GM10847 (cell line): ENCODE results near the gene PTGS2.

Experiments
- POLR2A ChIP-seq: IDR thresholded peaks from 2 replicates; pipeline ENCODE4 v1.6.1; 2011; ENCODE audit not compliant: insufficient read length; ENCODE audit errors: extremely low read depth

Gene PTGS2

GRCh38 chr1:186679924-186680244 lies 339 bp downstream of the PTGS2 start:
- no peak for TF ChIP-seq POLR2A

- no peak for TF ChIP-seq POLR2A
These were observed 2.1 kb downstream of the PTGS2 start for GRCh38 chr1:186678155-186678554.

- no peak for TF ChIP-seq POLR2A
These were observed 7.6 kb downstream of the PTGS2 start for GRCh38 chr1:186672596-186672995.

- TF ChIP-seq POLR2A, result no peak
These were observed 8.1 kb downstream of the PTGS2 start for GRCh38 chr1:186672131-186672530.

GRCh38 chr1:186671136-186671825 lies 8.9 kb downstream of the PTGS2 start:
- TF ChIP-seq POLR2A, result no peak

GRCh38 chr1:186670297-186671135 lies 9.7 kb downstream of the PTGS2 start:
- TF ChIP-seq POLR2A, result no peak

GRCh38 chr1:186662752-186663151 lies 17.5 kb downstream of the PTGS2 start:
- TF ChIP-seq POLR2A, result no peak

GRCh38 chr1:186659890-186660341 lies 20.3 kb downstream of the PTGS2 start:
- no peak for TF ChIP-seq POLR2A

GRCh38 chr1:186658999-186659398 lies 21.2 kb downstream of the PTGS2 start:
- no peak for TF ChIP-seq POLR2A

DNA sequence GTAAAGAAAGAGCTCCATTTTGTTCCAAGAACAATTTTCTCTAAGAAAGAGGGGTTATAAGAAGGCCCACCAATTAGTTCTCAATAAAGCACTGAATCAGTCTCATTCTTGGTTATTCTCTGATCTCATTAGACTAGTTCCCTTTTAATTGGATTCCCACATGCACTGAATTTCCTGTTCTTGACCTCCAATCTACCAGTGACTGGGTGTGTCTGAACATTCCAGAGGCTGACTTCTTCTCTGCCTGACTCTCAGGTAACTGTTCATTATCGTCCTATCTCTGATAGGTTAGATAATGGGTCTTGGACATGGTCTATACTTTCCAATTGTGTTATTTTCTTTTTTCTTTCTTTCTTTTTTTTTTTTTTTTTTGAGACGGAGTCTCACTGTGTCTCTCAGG lies 22.7 kb downstream of the PTGS2 start:
- TF ChIP-seq POLR2A, result no peak

DNA sequence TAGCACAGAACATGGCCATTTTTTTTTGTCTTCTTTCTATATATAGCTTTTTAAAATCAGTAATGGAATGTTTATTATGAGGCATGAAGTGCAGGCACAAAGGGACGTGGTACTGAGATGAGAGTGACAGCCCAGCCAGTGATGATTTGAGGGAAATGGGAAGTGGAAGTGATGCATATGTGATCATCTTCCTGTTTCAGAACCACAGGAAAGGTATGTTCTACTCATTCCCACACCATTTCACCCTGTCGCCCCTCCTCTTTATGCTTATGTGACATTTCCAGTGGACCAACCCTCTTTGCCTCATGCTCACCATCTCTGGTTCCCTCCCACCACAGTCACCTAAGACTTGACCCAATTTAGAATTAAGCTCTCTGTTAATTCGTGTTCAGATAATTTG lies 24.3 kb downstream of the PTGS2 start:
- TF ChIP-seq POLR2A, result no peak

GRCh38 chr1:186654741-186655140 lies 25.5 kb downstream of the PTGS2 start:
- no peak for TF ChIP-seq POLR2A

- no peak for TF ChIP-seq POLR2A
These were observed 26.9 kb downstream of the PTGS2 start for GRCh38 chr1:186653312-186653711.

DNA sequence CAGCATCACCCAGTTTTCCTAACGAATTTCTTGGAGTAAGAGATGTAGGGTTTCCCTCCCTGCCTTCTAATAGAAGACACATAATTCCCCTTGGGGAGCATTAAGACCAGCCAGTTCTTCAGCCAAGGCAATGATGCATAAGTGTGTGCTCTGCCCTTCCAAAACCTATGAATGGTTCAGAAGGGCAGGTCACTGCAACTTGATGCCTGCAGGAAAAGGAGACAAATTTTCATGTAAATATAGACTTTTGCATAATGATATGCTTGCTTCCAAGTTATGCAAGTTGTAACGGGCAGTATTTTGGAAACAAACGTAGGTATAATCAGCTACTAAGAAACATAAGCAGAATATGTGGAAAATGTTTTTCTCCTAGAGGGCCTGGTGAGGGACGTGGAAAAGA lies 31.6 kb downstream of the PTGS2 start:
- no peak for TF ChIP-seq POLR2A

GRCh38 chr1:186643614-186644013 lies 36.6 kb downstream of the PTGS2 start:
- no peak for TF ChIP-seq POLR2A

GRCh38 chr1:186636786-186637185 lies 43.4 kb downstream of the PTGS2 start:
- no peak for TF ChIP-seq POLR2A

DNA sequence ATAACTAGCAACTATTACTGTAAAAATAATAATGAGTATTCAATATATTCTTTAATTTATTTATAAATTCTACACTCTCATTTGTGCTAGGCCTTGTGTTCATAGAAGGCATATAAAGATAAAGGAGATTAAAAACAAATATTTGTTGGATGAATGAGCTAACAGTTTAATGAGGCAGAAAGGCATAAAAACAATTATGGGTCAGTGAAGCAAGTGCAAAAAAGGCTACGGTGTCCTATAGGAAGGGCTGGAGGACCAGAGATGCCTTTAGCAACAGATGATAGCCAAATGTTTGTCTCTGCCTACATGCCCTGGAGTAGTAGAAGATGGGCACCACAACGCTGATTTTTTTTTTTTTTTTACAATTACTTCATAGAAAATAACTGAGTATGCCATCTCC lies 45.7 kb downstream of the PTGS2 start:
- no peak for TF ChIP-seq POLR2A

DNA sequence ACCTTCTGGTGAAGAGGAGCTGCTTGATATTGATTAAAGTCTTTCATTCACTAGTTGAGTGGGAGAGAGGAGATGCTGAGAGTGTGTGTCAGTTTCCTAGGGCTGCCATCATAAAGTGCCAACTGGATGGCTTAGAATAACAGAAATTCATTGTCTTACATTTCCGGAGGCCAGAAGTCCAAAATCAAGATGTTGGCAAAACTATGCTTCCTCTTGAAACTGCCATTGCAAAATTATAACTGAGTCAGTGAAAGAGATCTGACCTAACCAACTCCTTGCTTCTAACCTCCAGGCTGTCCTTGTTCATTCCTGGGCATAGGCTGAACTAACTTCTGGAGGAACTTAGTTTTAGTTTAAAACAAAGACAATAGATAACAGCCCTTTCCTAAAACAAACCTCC lies 47.1 kb downstream of the PTGS2 start:
- no peak for TF ChIP-seq POLR2A
